Adrenal gland (tissue), 12 donors: Measurements from ENCODE around the gene KCND2. TPM values are rescaled to one million over a fixed set of nuclear protein-coding genes. Genes with fewer than 3 reads are reported as not detected.

Source experiments
- DNase-seq, 7 donors: peaks; one replicate each; pipeline ENCODE4 v3.0.0-alpha.2; 2019 to 2020
- H3K27ac ChIP-seq, 5 donors: fragments of 200-600 bp; sonication (generic) in 4 of 5; 1 replicate in 3 of 5; 2 replicates in 2 of 5; pipeline versions ENCODE4 v1.5.1 to v1.8.0; 2016 to 2020; ENCODE audit warnings: mild to moderate bottlenecking in 1 of 5
- H3K27me3 ChIP-seq: fragments of 200-600 bp; 2 replicates; pipeline ENCODE4 v1.8.0; 2021
- H3K36me3 ChIP-seq, 2 donors: fragments of 200-600 bp; replicated peaks in 1 of 2; 1 replicate in 1 of 2; 2 replicates in 1 of 2; pipeline versions ENCODE4 v1.5.1 to v1.8.0; 2018 to 2022
- H3K4me1 ChIP-seq, 2 donors: fragments of 200-600 bp; replicated peaks in 1 of 2; 1 replicate in 1 of 2; 2 replicates in 1 of 2; pipeline versions ENCODE4 v1.5.1 to v1.8.0; 2018 to 2021
- H3K4me3 ChIP-seq, 4 donors: fragments of 200-600 bp; sonication (generic) in 3 of 4; one replicate each; pipeline ENCODE4 v1.5.1; 2016 to 2018
- H3K9me3 ChIP-seq, 3 donors: fragments of 200-600 bp; sonication (generic) in 1 of 3; replicated peaks in 1 of 3; 1 replicate in 2 of 3; 2 replicates in 1 of 3; pipeline versions ENCODE4 v1.5.1 to v1.8.0; 2016 to 2021
- POLR2A ChIP-seq, 2 donors: fragments of 450-650 bp; IDR thresholded peaks; one replicate each; pipeline ENCODE4 v1.6.1; 2017; ENCODE audit warnings: antibody characterized with exemption in 2 of 2, mild to moderate bottlenecking in 2 of 2, moderate library complexity in 1 of 2
- WGBS, 4 donors: extraction: QIAGEN DNeasy Blood & Tissue Kit in 2 of 4; methylation state at CpG; one replicate each; pipeline versions ENCODE4 v1.1.5 to v1.1.7; 2013 to 2017; 5-methylcytosine and 5-hydroxymethylcytosine counted together
- intact Hi-C, 2 donors: fragments of 100-400 bp; cut with DNase I; formaldehyde crosslinking; loops; one replicate each; pipeline versions ENCODE4 v1.14.1 to v1.15.0; 2022 to 2023
- polyA plus RNA-seq, 3 donors: library from polyadenylated mRNA; stranded (reverse); fragments of 200-250 nt in 2 of 3; fragments of 350-450 nt in 1 of 3; fragmentation: Illumina TruSeq in 1 of 3; extraction: RNeasy Lipid Tissue Mini Kit (QIAGEN cat#74804) in 1 of 3; gene quantifications; one replicate each; pipeline ENCODE4 v1.2.3, GENCODE V29; 2013 to 2014
- total RNA-seq, 9 donors: library from RNA; depleted of rRNA in 4 of 9; stranded (reverse); fragments of >200 nt in 4 of 9; fragments of 120-200 nt in 1 of 9; fragmentation: NEBNext Ultra II Directional in 1 of 9; extraction: Animal tissue kit (Norgen Biotek cat#: 25700) in 1 of 9; gene quantifications; one replicate each; pipeline versions ENCODE4 v1.1.0 to v1.2.4, GENCODE V29; 2013 to 2023
- TF ChIP-seq, protein P1 (sequence below), 6 experiments: fragments of 450-650 bp in 4 of 6; fragments of 200-600 bp in 2 of 6; sonication (generic) in 1 of 6; IDR thresholded peaks; 1 replicate in 5 of 6; 2 replicates in 1 of 6; pipeline versions ENCODE4 v1.5.1 to v1.8.0; 2016 to 2021; ENCODE audit warnings: antibody characterized with exemption in 6 of 6, mild to moderate bottlenecking in 2 of 6, moderate library complexity in 1 of 6
- donor health status: healthy with polysubstance abuse.
- donor health status: Bipolar disorder and iron deficiency.
- donor health status: DM: yes; HTN: yes; CAD: no.
- donor health status: DM: no; HTN: no; CAD: no.
- donor health status: DM: no; HTN: no; CAD: no.
- donor health status: DM: yes; HTN: yes; CAD: no.

The KCND2 gene
- total and polyA plus RNA-seq, 12 donors = 0.24 to 3.0 (median 0.81) TPM

GRCh38 chr7:120464104-120464503 lies 191.1 kb downstream of the KCND2 start:
- TF ChIP-seq, protein P1, sequence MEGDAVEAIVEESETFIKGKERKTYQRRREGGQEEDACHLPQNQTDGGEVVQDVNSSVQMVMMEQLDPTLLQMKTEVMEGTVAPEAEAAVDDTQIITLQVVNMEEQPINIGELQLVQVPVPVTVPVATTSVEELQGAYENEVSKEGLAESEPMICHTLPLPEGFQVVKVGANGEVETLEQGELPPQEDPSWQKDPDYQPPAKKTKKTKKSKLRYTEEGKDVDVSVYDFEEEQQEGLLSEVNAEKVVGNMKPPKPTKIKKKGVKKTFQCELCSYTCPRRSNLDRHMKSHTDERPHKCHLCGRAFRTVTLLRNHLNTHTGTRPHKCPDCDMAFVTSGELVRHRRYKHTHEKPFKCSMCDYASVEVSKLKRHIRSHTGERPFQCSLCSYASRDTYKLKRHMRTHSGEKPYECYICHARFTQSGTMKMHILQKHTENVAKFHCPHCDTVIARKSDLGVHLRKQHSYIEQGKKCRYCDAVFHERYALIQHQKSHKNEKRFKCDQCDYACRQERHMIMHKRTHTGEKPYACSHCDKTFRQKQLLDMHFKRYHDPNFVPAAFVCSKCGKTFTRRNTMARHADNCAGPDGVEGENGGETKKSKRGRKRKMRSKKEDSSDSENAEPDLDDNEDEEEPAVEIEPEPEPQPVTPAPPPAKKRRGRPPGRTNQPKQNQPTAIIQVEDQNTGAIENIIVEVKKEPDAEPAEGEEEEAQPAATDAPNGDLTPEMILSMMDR (IDR thresholded peaks at IDR 0.05) = no peak
- no peak for TF ChIP-seq POLR2A (IDR thresholded peaks at IDR 0.05)
- no peak for DNase-seq
- 74 to 85% (median 81%) methylated on average over 4 of the region's 4 CpGs for WGBS, 4 donors
- no peak overlapping the region for H3K27ac ChIP-seq
- no peaks in the 10 kb centered on the region for H3K36me3 ChIP-seq
- no peak overlapping the region for H3K4me3 ChIP-seq
- no peaks in the 10 kb centered on the region for H3K27me3 ChIP-seq
- no peaks in the 10 kb centered on the region for H3K4me1 ChIP-seq
- no peaks in the 10 kb centered on the region for H3K9me3 ChIP-seq
- intact Hi-C loops = no loop called here

GRCh38 chr7:120467676-120468075 lies 194.7 kb downstream of the KCND2 start:
- 79 to 86% (median 82%) methylated on average over 3 of the region's 3 CpGs for WGBS, 4 donors
- Histone ChIP-seq H3K4me1 (no peaks in the 10 kb centered on the region), H3K27me3 (no peaks in the 10 kb centered on the region), H3K4me3 (no peak overlapping the region), H3K36me3 (no peaks in the 10 kb centered on the region), H3K9me3 (no peaks in the 10 kb centered on the region), H3K27ac (no peak overlapping the region)
- intact Hi-C loops = no loop called here
- TF ChIP-seq POLR2A (IDR thresholded peaks at IDR 0.05) = no peak
- TF ChIP-seq, protein P1 (IDR thresholded peaks at IDR 0.05) = no peak
- no peak for DNase-seq

DNA sequence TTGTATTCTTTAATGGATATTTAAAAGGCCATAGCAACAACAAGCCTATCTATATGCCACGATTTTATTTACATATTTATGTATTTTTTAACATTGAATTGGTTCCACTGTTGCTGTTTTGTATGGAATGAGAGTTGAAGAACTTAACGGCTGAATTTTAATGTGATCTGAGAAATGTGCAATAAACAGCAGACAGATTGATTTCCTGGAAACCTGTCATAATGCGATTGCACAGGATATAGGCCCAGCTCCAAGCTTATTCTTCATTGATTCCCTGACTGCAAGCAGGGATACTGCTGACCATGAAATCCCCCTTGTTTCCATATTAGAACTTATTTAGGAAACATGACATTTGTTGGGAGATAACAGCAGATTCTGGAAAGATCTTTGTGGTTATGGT lies 195.6 kb downstream of the KCND2 start:
- Histone ChIP-seq H3K4me1 (no peaks in the 10 kb centered on the region), H3K9me3 (no peaks in the 10 kb centered on the region), H3K36me3 (no peaks in the 10 kb centered on the region), H3K4me3 (no peak overlapping the region), H3K27me3 (no peaks in the 10 kb centered on the region), H3K27ac (no peak overlapping the region)
- no peak for DNase-seq
- TF ChIP-seq, protein P1 (IDR thresholded peaks at IDR 0.05) = no peak
- TF ChIP-seq POLR2A (IDR thresholded peaks at IDR 0.05) = no peak
- intact Hi-C loops = no loop called here
- WGBS, 4 donors = 55 to 70% (median 59%) methylated on average over 3 of the region's 3 CpGs

DNA sequence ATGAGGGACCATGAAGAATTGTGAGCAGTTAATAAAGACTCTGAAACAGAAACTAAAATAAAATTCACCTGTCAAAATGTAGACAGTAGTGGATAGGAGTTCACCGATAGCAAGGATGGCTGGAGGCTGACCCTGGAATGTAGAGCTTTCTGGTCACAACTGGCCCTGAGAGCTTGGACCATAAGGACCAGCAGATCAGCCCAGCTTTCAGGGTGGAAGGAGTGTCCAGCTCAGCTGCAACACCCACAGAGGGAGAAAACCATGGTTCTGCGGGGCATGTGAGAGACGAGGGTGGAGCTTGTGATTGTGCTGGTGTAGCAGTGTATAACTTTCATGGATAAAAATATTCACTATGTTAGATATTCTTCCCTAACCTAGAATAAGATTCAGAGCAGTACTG lies 199.9 kb downstream of the KCND2 start:
- no peak for DNase-seq
- Histone ChIP-seq H3K27ac (no peak overlapping the region), H3K9me3 (no peaks in the 10 kb centered on the region), H3K27me3 (no peaks in the 10 kb centered on the region), H3K4me3 (no peak overlapping the region), H3K36me3 (no peaks in the 10 kb centered on the region), H3K4me1 (no peaks in the 10 kb centered on the region)
- WGBS, 4 donors = 92 to 97% (median 93%) methylated on average over 3 of the region's 3 CpGs
- intact Hi-C loops = no loop called here
- TF ChIP-seq, protein P1 (IDR thresholded peaks at IDR 0.05) = no peak
- TF ChIP-seq POLR2A (IDR thresholded peaks at IDR 0.05) = no peak
